GM08714 (cell line): ENCODE measurements around the gene HEPN1.

Experiments
- H3K4me3 ChIP-seq: fragments of 200-500 bp; sonication (Bioruptor generic); 2 replicates; pipeline ENCODE4 v1.5.1; 2014; ENCODE audit warnings: mild to moderate bottlenecking, low read length, inconsistent platforms
- ZNF274 ChIP-seq: IDR thresholded peaks from 2 replicates; pipeline ENCODE4 v1.6.1; 2012; ENCODE audit warnings: mild to moderate bottlenecking, low read depth, low read length

HEPN1 gene

GRCh38 chr11:124890683-124891372, 28.2 kb upstream of the HEPN1 start:
- H3K4me3 ChIP-seq = no peak overlapping the region
- TF ChIP-seq ZNF274 = no peak

DNA sequence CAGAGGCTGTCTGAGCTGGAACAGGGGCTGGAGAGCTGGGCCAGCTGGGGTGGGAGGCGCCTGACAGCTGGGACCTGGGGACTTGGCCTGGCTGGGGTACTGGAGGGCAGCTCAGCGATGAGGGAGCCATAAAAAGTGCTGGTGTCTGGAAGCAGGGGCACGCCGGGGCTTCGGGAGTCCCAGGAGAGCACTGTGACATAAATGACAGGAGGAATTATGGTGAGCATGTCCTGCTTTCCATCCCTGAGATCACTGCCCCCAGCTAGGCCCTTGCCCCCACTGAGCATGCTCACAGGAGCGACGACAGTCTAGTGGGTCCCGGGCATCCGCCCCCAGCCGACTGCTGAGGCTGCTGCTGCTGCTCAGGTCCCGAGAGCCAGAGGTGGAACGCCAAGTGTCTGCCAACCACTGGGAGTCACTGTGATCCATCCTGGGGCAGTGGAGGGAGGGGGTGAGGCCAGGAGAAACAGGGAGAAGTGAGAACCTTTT, 27.6 kb upstream of the HEPN1 start:
- no peak overlapping the region for H3K4me3 ChIP-seq
- no peak for TF ChIP-seq ZNF274

DNA sequence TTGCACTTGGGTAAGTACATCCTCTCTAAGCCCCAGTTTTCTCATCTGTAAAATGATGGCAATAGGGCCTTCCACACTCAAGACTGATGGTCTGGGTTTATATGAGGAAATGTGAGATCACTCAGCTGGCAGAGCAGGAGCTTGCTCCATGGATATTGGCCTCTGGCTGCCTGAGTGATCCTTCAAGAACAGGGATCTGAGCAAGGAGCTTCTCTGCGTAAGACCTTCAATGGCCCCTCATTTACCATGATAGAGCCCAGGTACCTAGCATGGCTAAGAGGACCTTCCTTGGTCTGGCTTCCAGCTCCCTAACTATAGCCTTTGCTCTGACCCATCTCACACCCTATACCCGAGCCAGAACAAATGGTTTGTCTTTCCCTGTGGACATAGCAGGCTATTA, 26.9 kb upstream of the HEPN1 start:
- no peak for TF ChIP-seq ZNF274
- H3K4me3 ChIP-seq = no peak overlapping the region

- no peak for TF ChIP-seq ZNF274
- no peak overlapping the region for H3K4me3 ChIP-seq
These were observed 26.1 kb upstream of the HEPN1 start for GRCh38 chr11:124892750-124893454.

DNA sequence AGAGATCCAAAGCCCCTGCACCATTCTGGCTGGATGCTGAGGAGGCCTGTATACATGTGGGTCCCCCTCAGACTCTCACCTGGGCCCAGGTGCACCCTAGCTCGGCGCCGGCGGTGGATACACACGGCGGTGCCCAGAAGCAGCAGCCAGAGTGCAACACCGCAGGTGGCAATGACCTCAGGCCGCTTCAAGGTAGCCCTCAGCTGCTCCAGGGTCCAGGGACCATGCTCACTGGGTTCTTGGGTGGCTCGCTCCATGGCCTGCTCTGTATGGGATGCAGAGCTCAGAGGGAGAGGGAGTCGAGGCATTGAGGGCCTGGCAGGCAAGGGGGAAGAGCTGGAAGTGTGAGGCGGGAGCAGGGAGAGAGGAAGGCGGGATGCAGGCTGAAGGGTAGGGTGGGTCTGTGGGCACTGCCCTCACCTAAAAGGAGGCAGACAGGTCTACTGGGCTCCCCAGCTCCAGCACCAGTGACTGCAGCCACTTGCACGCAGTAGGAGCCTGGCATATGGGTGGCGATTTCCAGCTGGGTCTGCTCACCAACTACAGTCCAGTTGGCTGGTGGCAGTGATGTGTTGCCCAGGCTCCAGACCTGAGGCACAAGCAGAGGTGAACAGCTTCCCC, 25.2 kb upstream of the HEPN1 start:
- no peak for TF ChIP-seq ZNF274
- H3K4me3 ChIP-seq = no peak overlapping the region

GRCh38 chr11:124894606-124895430, 24.2 kb upstream of the HEPN1 start:
- no peak for TF ChIP-seq ZNF274
- H3K4me3 ChIP-seq = no peak overlapping the region

DNA sequence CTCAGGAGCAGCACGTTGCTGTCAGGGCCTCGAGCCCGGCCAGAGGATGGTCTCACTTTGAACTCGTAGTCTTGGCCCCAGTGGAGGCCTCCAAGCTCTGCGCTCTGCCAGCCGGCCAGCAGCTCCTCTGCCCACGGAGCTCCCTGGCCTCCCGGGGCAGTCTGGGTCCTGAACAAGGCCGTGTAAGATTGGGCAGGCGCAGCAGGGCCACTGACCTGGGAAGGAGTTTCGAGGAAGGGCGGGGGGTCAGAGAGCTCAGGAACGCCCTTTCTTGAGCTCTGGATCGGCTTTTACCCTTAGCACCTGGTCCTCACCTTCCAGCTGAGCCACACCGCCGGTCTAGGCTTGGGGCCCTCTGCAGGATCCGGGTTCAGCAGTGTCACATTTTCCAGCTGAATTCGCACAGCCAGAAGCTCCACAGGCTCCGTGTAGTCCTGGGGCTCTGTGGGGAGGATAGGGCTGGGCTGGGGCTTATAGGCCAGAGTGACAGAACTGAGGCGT, 23.5 kb upstream of the HEPN1 start:
- no peak overlapping the region for H3K4me3 ChIP-seq
- no peak for TF ChIP-seq ZNF274

DNA sequence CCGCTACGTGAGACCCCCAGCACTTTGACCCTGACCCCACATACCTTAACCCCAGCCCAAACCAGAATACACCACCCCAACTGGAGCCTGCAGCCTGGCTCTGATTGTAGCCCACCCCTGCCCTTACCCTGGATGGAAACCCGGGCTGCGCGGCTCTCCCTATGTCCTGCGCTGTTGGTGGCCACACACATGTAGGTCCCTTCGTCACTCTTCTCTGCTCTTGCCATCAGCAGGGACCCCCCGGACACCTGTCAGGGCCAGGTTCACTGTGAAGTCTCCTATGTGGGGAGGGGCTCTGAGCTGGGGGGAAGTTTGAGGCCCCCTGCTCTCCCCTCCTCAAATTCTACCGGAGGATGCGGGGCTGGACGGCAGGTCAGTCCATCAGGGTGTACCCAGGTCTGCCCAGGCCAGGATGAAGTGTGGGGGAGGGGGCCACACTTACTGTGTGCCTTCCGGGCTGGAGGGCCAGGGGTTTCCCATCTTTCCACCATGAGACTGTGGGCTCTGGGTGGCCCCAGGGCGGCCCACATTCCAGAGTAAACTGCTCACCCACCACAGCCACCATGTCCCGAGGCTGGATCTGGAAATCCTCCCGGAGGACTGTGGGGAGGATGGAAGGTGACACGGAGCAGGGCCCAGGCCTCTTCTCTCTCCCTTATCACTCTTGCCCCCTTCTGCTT, 22.8 kb upstream of the HEPN1 start:
- no peak for TF ChIP-seq ZNF274
- no peak overlapping the region for H3K4me3 ChIP-seq

GRCh38 chr11:124896821-124897391, 22.1 kb upstream of the HEPN1 start:
- H3K4me3 ChIP-seq = no peak overlapping the region
- no peak for TF ChIP-seq ZNF274

- no peak within 1 kb of the TSS for H3K4me3 ChIP-seq
- no peak for TF ChIP-seq ZNF274
These were observed 21.3 kb upstream of the HEPN1 start, which contains the start of gene ROBO4 for GRCh38 chr11:124897674-124898262. TSS of gene ROBO4 (minus strand) at chr11:124897865. CDS start at chr11:124897795, 70 bp downstream.

DNA sequence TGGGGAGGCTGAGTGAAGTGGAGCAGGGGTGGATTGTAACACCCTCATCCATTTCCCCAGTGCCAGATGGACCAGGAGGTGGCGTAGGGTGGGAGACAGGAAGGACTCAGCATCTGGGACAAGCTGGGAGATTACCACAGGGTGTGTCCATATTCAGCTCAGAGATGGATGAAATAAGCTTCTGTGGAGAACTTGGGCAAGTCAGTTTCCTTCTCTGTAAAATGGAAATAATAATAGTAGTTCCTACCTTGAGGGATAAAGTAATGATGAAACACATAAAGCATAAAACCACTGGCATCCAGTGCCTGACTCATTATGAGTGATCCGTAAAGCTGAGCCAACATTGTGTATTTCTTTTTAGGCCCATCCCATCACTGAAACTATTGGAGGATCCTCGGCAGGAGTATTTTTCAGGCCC, 20.8 kb upstream of the HEPN1 start:
- no peak for TF ChIP-seq ZNF274
- no peak overlapping the region for H3K4me3 ChIP-seq

GRCh38 chr11:124898711-124899110, 20.3 kb upstream of the HEPN1 start:
- TF ChIP-seq ZNF274 = no peak
- H3K4me3 ChIP-seq = no peak overlapping the region

DNA sequence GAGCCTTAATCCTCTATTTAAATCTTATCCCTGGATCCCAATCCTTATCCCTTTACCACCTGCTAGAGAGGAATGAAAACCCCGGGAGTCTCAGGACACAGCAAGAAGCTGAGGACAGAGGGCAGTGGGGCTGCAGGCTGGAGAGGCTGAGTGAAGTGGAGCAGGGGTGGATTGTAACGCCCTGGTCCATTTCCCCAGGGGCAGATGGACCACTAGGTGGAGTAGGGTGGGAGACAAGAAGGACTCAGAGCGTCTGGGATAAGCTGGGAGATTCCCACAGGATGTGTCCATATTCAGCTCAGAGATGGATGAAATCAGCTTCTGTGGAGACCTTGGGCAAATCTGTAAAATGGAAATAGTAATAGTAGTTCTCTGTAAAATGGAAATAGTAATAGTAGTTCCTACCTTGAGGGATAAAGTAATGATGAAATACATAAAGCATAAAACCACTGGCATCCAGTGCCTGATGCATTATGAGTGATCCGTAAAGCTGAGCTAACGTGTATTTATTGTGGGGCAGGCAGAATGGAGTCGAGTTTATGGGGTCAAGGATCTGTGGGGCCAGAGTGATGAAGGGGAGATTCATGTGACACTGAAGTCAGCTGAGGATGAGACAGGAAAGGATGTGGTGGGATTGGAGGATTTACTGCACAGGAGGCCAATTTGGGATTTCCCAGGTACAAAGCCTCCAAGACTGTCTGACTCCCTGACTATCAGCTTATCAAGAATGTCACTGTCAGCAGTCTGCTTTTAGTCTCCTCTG, 19.5 kb upstream of the HEPN1 start:
- H3K4me3 ChIP-seq = no peak overlapping the region

More for the DNA sequence above, 19.5 kb upstream of the HEPN1 start:
- no peak for TF ChIP-seq ZNF274
